ENCODE results near the gene WDR90. TPM values are rescaled to one million over a fixed set of nuclear protein-coding genes. Genes with fewer than 3 reads are reported as not detected.

WDR90 gene
- total and polyA plus RNA-seq, 12 donors: 3.0 to 162 (median 26.9) TPM

DNA sequence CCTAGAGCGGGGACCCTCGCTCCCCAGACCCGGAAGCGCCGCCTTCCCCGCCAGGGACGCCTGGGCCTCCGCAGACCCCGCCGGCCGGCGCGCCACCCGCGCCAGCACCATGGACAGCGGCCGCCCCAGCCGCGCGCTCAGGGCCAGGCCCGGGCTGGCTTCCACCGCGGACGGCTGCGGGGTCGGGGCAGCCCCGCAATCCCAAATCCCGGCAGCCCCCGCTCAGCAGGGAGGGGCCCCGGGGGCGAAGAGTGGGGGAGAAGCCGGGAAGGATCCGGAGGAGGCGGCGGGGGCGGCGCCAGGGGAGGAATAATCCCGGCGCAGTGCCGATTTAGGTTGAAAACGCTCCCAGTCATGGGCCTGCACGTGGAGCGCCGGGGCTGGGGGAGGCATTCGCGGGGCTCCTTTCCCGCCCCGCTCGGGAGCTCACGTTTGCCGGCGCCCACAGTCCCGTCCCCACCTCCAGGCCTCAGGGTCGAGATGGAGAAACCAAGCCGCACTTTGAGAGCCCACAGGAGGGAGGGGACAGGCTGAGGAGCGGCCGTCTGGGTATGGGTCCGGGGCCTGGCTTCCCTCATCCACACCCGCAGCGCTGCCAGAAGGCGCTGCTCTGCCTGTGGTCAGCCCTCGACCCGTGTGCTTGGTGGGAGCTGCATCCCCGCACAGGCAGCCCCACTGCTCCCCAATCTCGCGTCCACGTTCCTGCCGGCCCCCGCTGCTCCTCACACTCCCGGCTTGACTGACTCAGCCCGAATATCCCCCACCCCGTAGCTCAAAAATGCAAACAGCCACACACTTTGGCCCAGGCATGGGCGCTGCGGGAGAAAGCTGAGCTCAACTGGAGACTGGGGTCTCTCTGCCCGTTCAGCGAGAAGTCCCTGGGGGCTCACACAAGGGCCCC, 51.8 kb downstream of the WDR90 start:
- no peaks in the 10 kb centered on the region for H3K36me3 ChIP-seq (replicated peaks in 1 of 2)
- TF ChIP-seq POLR2A (IDR thresholded peaks at IDR 0.05): no peak
- TF ChIP-seq, protein P1, sequence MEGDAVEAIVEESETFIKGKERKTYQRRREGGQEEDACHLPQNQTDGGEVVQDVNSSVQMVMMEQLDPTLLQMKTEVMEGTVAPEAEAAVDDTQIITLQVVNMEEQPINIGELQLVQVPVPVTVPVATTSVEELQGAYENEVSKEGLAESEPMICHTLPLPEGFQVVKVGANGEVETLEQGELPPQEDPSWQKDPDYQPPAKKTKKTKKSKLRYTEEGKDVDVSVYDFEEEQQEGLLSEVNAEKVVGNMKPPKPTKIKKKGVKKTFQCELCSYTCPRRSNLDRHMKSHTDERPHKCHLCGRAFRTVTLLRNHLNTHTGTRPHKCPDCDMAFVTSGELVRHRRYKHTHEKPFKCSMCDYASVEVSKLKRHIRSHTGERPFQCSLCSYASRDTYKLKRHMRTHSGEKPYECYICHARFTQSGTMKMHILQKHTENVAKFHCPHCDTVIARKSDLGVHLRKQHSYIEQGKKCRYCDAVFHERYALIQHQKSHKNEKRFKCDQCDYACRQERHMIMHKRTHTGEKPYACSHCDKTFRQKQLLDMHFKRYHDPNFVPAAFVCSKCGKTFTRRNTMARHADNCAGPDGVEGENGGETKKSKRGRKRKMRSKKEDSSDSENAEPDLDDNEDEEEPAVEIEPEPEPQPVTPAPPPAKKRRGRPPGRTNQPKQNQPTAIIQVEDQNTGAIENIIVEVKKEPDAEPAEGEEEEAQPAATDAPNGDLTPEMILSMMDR (IDR thresholded peaks at IDR 0.05): no peak
- WGBS, 4 donors: 0 to 5% (median 2%) methylated on average over 4 to 76 of the region's 76 CpGs
- H3K27ac ChIP-seq: no peak overlapping the region
- DNase-seq: peak in 1 of 7 donors; percentile 28
- intact Hi-C loops (cut with DNase I): no loop called here
- H3K4me1 ChIP-seq (replicated peaks in 1 of 2): peaks cover 4 to 8% of the 10 kb centered on the region in 2 donors
- no peak overlapping the region for H3K4me3 ChIP-seq
- no peaks in the 10 kb centered on the region for H3K9me3 ChIP-seq (replicated peaks in 1 of 3)
- H3K27me3 ChIP-seq: peaks cover 65% of the 10 kb centered on the region

DNA sequence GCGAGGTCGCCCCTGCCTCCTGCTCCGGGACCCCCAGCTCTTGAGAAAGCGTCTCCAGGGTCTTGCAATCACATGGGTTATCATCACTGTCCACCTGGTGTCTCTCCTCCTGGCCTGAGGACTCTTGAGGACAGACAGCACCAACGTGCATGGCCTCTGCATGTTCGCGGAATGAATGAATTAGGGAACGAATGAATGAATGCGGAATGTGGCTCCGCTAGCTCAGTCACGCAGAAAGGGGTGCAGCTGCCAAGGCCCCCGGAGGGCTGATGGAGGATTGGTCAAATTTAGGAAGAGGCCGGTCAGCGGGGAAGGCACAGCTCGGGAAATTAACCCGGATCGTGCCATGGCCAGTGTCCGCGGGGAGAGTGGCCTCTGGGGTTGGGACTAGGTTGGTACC, 53.2 kb downstream of the WDR90 start:
- no peak overlapping the region for H3K4me3 ChIP-seq

DNA sequence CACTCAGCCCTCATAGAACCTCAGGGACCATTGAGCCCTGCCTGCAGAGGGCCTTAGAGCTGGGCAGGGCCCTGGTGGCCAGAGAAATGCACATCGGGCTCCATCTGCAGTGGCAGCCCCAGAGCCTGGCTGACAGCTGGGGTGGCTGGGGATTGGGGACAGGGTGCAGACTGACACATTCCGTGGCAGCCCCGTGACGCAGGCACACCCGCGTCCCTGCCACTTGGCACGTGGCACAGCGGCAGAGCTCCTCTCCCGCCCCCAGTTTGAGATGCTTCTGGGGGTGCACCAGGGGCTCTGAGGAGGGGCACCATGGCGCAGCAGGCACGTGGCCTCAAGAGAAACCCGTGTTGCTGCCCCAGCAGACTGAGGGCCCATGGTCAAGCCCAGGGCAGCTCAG, 54.2 kb downstream of the WDR90 start:
- intact Hi-C loops (cut with DNase I): no loop called here

More for the DNA sequence above, 53.2 kb downstream of the WDR90 start:
- intact Hi-C loops (cut with DNase I): no loop called here
- Histone ChIP-seq H3K9me3 (replicated peaks in 1 of 3) (no peaks in the 10 kb centered on the region), H3K4me1 (replicated peaks in 1 of 2) (peaks cover 4 to 8% of the 10 kb centered on the region in 2 donors), H3K27me3 (peaks cover 67% of the 10 kb centered on the region), H3K27ac (no peak overlapping the region), H3K36me3 (replicated peaks in 1 of 2) (no peaks in the 10 kb centered on the region)
- DNase-seq: no peak
- WGBS, 4 donors: 74 to 85% (median 78%) methylated on average over 15 to 19 of the region's 19 CpGs
- no peak for TF ChIP-seq POLR2A (IDR thresholded peaks at IDR 0.05)
- TF ChIP-seq, protein P1 (IDR thresholded peaks at IDR 0.05): no peak

DNA sequence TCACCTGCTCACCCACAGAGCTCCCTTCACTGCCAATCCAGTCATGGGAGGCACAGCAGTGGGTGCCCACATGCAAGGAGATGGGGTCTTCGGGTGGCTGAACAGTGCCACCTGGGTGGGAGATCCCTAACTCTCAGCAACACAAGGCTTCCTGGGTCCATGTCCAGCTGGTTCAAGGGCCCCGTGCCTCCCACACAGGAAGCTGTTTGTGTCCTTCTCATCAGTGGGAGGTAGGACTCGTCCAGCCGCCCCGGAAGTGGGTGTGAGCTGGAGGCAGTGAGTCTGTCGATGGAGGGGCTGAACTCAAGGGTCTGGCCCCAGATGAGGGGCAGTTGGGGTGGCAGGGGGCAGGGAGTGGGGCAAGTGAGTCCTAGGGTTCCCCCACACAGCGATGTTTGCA, 54.9 kb downstream of the WDR90 start:
- H3K4me3 ChIP-seq: no peak overlapping the region
- no peaks in the 10 kb centered on the region for H3K36me3 ChIP-seq (replicated peaks in 1 of 2)
- intact Hi-C loops (cut with DNase I): no loop called here
- H3K4me1 ChIP-seq (replicated peaks in 1 of 2): peaks cover 4 to 8% of the 10 kb centered on the region in 2 donors
- H3K27me3 ChIP-seq: peaks cover 67% of the 10 kb centered on the region
- 59 to 80% (median 70%) methylated on average over 3 to 7 of the region's 7 CpGs for WGBS, 4 donors
- no peak for DNase-seq
- no peaks in the 10 kb centered on the region for H3K9me3 ChIP-seq (replicated peaks in 1 of 3)
- TF ChIP-seq, protein P1 (IDR thresholded peaks at IDR 0.05): no peak
- no peak for TF ChIP-seq POLR2A (IDR thresholded peaks at IDR 0.05)
- no peak overlapping the region for H3K27ac ChIP-seq

More for the DNA sequence above, 54.2 kb downstream of the WDR90 start:
- peaks cover 66% of the 10 kb centered on the region for H3K27me3 ChIP-seq
- no peak for TF ChIP-seq POLR2A (IDR thresholded peaks at IDR 0.05)
- TF ChIP-seq, protein P1 (IDR thresholded peaks at IDR 0.05): no peak
- no peak overlapping the region for H3K4me3 ChIP-seq
- H3K27ac ChIP-seq: no peak overlapping the region
- no peak for DNase-seq
- H3K9me3 ChIP-seq (replicated peaks in 1 of 3): no peaks in the 10 kb centered on the region
- H3K36me3 ChIP-seq (replicated peaks in 1 of 2): no peaks in the 10 kb centered on the region
- peaks cover 4 to 8% of the 10 kb centered on the region in 2 donors for H3K4me1 ChIP-seq (replicated peaks in 1 of 2)
- 63 to 78% (median 73%) methylated on average over 2 to 12 of the region's 12 CpGs for WGBS, 4 donors

All from adrenal gland (tissue), 12 donors.